K562 treated with DMSO at 1 percent for 12 hours (cell line): ENCODE measurements around the gene TPRN. TPM values are rescaled to one million over a fixed set of nuclear protein-coding genes. Genes with fewer than 3 reads are reported as not detected.

Experiments
- total RNA-seq: library from RNA; unstranded; fragments of 300-600 nt; gene quantifications from 2 replicates; pipeline ENCODE4 v1.2.3, GENCODE V29; 2022; ENCODE audit not compliant: insufficient read depth

Gene TPRN
- total RNA-seq: 23.4 and 26.9 TPM in 2 replicates

DNA sequence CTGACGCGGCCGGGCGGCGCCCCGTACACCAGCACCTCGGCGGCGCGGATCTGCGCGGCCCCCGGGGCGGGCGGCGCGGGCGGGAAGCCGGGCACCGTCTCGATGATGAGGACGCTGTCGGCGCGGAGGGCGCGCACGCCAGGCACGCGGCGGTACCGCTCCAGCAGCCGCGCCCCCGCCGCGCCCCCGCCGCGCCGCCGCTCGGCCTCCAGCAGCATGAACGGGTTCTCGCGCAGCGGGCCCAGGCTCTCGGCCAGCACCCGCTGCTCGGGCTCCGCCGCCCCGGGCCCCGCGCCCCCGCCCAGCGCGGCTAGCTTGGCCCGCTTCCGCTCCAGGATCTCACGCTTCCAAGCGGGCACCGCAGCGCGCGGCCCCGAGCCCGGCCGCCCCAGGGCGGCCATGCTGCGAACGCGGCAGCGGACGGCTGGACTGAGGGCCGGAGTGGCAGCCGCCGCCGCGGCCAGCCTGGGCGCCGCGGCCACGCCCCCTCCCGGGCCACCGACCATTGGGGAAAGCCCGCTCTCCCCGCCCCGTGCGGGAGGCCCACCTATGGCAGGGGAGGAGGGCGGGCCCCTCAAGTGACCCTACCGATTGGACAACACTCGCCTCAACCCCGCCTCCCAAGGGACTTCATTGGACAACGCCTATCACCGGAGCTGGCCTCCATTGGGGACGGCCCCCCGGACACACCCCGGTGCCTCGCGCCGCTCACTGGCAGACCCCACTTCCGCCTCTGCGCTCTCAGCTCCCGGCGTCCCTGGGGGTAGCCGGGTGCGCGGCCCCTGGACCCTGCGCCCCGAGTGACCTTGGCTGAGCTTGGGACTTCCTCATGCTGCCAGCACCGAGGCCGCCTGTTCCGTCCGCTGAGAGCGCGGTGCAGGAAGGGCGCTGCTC, at the start of gene TPRN:
TSS of gene TPRN (minus strand) at position 431 of the 894 bp plus-strand sequence. CDS start at position 401, 30 bp downstream.

DNA sequence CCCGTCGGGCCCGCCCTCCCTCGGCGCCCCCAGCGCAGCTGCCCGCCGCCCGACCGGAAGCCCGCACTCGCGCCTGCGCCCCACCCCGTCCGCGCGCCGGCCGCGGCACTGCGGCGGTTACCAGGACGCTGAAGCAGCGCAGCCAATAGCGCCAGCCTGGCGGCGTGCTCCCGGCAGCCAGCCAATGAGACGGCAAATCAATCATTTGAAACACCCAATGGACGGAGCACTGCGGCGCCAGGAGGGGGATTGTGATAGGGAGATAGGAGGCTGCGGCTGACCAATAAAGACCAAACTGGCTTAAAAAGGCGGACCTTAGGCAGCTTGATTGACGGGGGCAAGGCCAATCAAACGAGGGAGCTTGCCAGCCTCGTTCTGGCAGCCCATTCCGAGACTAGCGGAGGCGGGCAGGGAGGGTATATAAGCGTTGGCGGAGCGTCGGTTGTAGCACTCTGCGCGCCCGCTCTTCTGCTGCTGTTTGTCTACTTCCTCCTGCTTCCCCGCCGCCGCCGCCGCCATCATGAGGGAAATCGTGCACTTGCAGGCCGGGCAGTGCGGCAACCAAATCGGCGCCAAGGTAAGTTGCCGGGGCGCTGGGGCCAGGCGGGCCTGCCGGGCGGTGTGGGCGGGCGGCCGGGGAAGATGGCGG, 40.4 kb upstream of the TPRN start, which contains the start of gene TUBB4B:
TSS of gene TUBB4B (plus strand) at position 447 of the 649 bp plus-strand sequence. CDS start at position 521, 74 bp downstream.

GRCh38 chr9:137230705-137231371, 30.3 kb upstream of the TPRN start, which contains the start of gene SLC34A3:
Gene SLC34A3 (plus strand): TSS chr9:137230901. CDS start chr9:137231703, 802 bp downstream.

GRCh38 chr9:137227054-137227852, 26.7 kb upstream of the TPRN start, which contains the start of gene RNF224:
Gene RNF224 (plus strand): TSS chr9:137227502. CDS start chr9:137228336, 834 bp downstream.

DNA sequence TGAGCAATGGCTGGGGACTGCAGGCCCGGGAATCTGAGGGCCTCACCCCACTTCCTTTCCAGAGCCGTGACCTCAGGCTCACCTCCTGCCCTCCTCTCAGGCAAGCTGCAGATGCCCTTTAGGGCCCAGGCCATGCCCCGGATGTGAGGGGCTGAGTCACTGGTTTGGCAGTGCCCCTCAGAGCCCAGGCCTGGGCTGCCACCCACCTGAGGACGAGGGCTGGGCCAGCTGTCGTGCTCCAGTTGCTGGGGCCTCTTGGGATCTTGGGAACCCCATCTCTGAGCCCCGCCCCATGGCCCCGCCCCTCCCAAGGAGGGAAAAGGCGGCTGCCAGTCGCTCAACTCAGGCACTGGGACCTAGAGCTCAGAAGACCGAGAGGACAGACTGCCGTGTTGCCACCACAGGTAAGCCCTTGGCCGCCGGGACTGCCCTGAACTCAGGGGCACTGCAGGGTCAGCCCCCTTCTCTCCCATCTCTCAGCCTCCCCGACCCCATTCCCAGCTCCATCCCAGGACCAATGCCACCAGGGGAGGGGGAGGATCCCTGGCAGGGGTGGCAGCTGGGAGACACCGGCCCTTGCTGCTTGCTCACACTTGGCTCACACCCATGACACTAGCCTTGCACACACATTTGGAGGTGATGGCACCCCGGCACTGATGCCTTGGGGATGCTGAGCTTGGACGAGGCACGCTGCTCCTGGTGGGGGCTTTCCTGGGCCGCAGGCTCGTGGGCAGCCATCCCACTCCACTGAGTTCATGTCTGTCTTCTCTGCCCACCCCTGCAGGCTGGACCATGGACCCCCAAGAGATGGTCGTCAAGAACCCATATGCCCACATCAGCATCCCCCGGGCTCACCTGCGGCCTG, 24.5 kb upstream of the TPRN start, which contains the start of gene CYSRT1:
TSS of gene CYSRT1 (plus strand) at position 345 of the 865 bp plus-strand sequence. CDS start at position 793, 448 bp downstream.

GRCh38 chr9:137222190-137223077, 21.9 kb upstream of the TPRN start, which contains the start of gene RNF208:
Gene RNF208 (minus strand): TSS chr9:137222240. CDS start chr9:137221212, 1,028 bp downstream.

DNA sequence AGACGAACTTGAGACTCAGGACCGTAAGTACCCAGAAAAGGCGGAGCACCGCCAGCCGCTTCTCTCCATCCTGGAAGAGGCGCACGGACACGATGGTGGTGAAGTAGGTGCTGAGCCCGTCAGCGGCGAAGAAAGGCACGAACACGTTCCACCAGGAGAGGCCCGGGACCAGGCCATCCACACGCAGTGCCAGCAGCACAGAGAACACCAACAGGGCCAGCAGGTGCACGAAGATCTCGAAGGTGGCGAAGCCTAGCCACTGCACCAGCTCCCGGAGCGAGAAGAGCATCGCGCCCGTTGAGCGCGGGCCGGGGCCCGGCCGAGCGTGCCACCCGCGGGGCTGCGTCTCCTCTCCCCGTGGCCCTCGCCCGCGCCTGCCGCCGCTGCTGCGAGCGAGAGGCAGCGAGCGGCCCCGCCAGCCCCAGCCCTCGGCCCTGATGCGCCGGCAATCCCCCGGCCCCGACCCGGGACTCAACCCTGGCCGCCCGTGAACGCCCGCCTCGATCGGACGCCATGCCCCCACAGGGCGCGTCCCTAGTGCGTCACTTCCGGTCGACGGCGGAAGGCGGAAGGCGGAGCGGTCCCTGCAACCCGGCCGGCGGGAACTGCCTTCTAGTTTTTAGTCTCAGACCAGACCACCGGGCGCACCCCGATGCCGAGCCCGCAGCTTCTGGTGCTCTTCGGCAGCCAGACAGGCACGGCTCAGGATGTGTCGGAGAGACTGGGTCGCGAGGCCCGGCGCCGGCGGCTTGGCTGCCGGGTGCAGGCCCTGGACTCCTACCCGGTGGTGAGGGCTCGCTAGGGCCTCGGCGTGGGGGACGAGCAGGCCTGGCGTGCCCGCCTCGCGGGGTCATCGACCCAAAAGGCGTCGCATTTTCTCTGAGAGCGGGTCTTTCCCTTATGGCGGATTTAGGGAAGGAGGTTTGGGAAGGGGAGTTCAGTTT, 4.9 kb upstream of the TPRN start, which contains the start of the genes NDOR1 and TMEM203:
TSS of gene NDOR1 (plus strand) at position 575 of the 944 bp plus-strand sequence. CDS start at position 653, 78 bp downstream.
TSS of gene TMEM203 (minus strand) at position 523 of the 944 bp plus-strand sequence. CDS start at position 289, 234 bp downstream.

GRCh38 chr9:137188490-137189296, 11.8 kb downstream of the TPRN start, which contains the start of the genes ANAPC2 and SSNA1:
Gene ANAPC2 (minus strand): TSS chr9:137188560. CDS start chr9:137188532, 28 bp downstream.
Gene SSNA1 (plus strand): TSS chr9:137188676. CDS start chr9:137188727, 51 bp downstream.

GRCh38 chr9:137169896-137170358, 30.6 kb downstream of the TPRN start, which contains the start of gene LRRC26:
Gene LRRC26 (minus strand): TSS chr9:137170051. CDS start chr9:137169943, 108 bp downstream.

Other genes with a start within 250 kb of the TPRN start
- gene LCN12, start 248.5 kb downstream of the TPRN start, total RNA-seq: not detected in 2 replicates
- gene PTGDS, start 223.2 kb downstream of the TPRN start, total RNA-seq: 12.3 and 16.0 TPM in 2 replicates
- not detected in 2 replicates for gene LCNL1, start 217.7 kb downstream of the TPRN start, total RNA-seq
- 91.4 and 99.8 TPM in 2 replicates for gene PAXX, start 208.3 kb downstream of the TPRN start, total RNA-seq
- not detected in 2 replicates for gene CLIC3, start 204.2 kb downstream of the TPRN start, total RNA-seq
- 5.4 and 10.9 TPM in 2 replicates for gene ABCA2, start 172.5 kb downstream of the TPRN start, total RNA-seq
- gene FUT7, start 168.7 kb downstream of the TPRN start, total RNA-seq: not detected in 2 replicates
- gene NPDC1, start 154.6 kb downstream of the TPRN start, total RNA-seq: 1.0 and 4.3 TPM in 2 replicates
- gene ENTPD2, start 146.7 kb downstream of the TPRN start, total RNA-seq: not detected in 2 replicates
- gene SAPCD2, start 130.2 kb downstream of the TPRN start, total RNA-seq: 17.4 and 28.8 TPM in 2 replicates
- gene UAP1L1, start 123.2 kb downstream of the TPRN start, total RNA-seq: 5.9 and 8.8 TPM in 2 replicates
- 47.0 and 51.4 TPM in 2 replicates for gene MAN1B1, start 113.8 kb downstream of the TPRN start, total RNA-seq
- gene DPP7, start 86.0 kb downstream of the TPRN start, total RNA-seq: 194 and 200 TPM in 2 replicates
- 0.85 TPM in 1 of 2 replicates, not detected in the other for gene GRIN1, start 61.6 kb downstream of the TPRN start, total RNA-seq
- gene LRRC26, start 30.7 kb downstream of the TPRN start, total RNA-seq: not detected in 2 replicates
- not detected in 2 replicates for gene TMEM210, start 28.7 kb downstream of the TPRN start, total RNA-seq
- 35.8 and 51.1 TPM in 2 replicates for gene ANAPC2, start 12.2 kb downstream of the TPRN start, total RNA-seq
- 138 and 226 TPM in 2 replicates for gene SSNA1, start 12.1 kb downstream of the TPRN start, total RNA-seq
- 54.3 and 56.7 TPM in 2 replicates for gene TMEM203, start 4.9 kb upstream of the TPRN start, total RNA-seq
- gene NDOR1, start 5.0 kb upstream of the TPRN start, total RNA-seq: 12.6 and 31.3 TPM in 2 replicates
- gene RNF208, start 21.5 kb upstream of the TPRN start, total RNA-seq: 7.4 and 10.2 TPM in 2 replicates
- 0.98 TPM in 1 of 2 replicates, not detected in the other for gene CYSRT1, start 24.4 kb upstream of the TPRN start, total RNA-seq
- gene RNF224, start 26.8 kb upstream of the TPRN start, total RNA-seq: not detected in 2 replicates
- not detected in 2 replicates for gene SLC34A3, start 30.2 kb upstream of the TPRN start, total RNA-seq
- 804 and 847 TPM in 2 replicates for gene TUBB4B, start 40.5 kb upstream of the TPRN start, total RNA-seq
- not detected in 2 replicates for gene STPG3, start 50.5 kb upstream of the TPRN start, total RNA-seq
- 77.5 and 88.0 TPM in 2 replicates for gene NELFB, start 54.6 kb upstream of the TPRN start, total RNA-seq
- 52.4 and 66.1 TPM in 2 replicates for gene TOR4A, start 77.0 kb upstream of the TPRN start, total RNA-seq
- gene NRARP, start 101.5 kb upstream of the TPRN start, total RNA-seq: 15.8 and 25.4 TPM in 2 replicates
- gene EXD3, start 222.4 kb upstream of the TPRN start, total RNA-seq: 10.2 and 10.6 TPM in 2 replicates
- 1.6 TPM in 2 replicates for gene NOXA1, start 222.7 kb upstream of the TPRN start, total RNA-seq
- 0.38 TPM in 1 of 2 replicates, not detected in the other for gene ENTPD8, start 240.6 kb upstream of the TPRN start, total RNA-seq